Caco-2 (cell line): ENCODE results near the gene AAK1. TPM values are rescaled to one million over a fixed set of nuclear protein-coding genes. Genes with fewer than 3 reads are reported as not detected.

Source experiments
- BruUV-seq: library from RNA; stranded (reverse); fragments of 400-500 nt; replicated peaks from 2 replicates; lab custom pipeline; 2021; lab: Mats Ljungman, UMichigan
- CTCF ChIA-PET: fragments of 300-600 bp; sonication (Branson Sonifier 250); formaldehyde crosslinking; loops from one replicate; lab custom pipeline; 2022; ENCODE audit warnings: antibody characterized with exemption; lab: Charles Lee
- POLR2A ChIA-PET: fragments of 300-600 bp; sonication (Branson Sonifier 250); formaldehyde crosslinking; loops from one replicate; lab custom pipeline; 2022; ENCODE audit warnings: antibody characterized with exemption; lab: Charles Lee
- DNase-seq, 2 experiments: peaks; one replicate each; pipeline versions ENCODE4 v3.0.0 to v3.0.0-alpha.2; 2020 to 2022
- H3K27me3 ChIP-seq: replicated peaks from 2 replicates; pipeline ENCODE4 v1.6.0; 2011; ENCODE audit warnings: low read length; ENCODE audit not compliant: control insufficient read depth, insufficient read depth
- H3K36me3 ChIP-seq: 2 replicates; pipeline ENCODE4 v1.5.1; 2011; ENCODE audit warnings: low read length; ENCODE audit not compliant: control insufficient read depth, insufficient read depth
- H3K4me1 ChIP-seq: fragments of 250-450 bp; sonication (Bioruptor Pico); 2 replicates; pipeline ENCODE4 v1.5.1; 2020; ENCODE audit warnings: mild to moderate bottlenecking
- H3K4me3 ChIP-seq: 2 replicates; pipeline ENCODE4 v1.5.1; 2011; ENCODE audit warnings: low read depth, mild to moderate bottlenecking, control low read depth, low read length
- H3K9me3 ChIP-seq: fragments of 250-450 bp; sonication (Bioruptor Pico); 2 replicates; pipeline ENCODE4 v1.5.1; 2020; ENCODE audit warnings: mild to moderate bottlenecking, moderate library complexity
- H3K27ac Mint-ChIP-seq: one replicate; pipeline ENCODE4 v1.8.0; 2022; ENCODE audit warnings: mixed read lengths; ENCODE audit not compliant: unreplicated experiment
- H3K27me3 Mint-ChIP-seq: one replicate; pipeline ENCODE4 v1.8.0; 2022; ENCODE audit warnings: mixed read lengths; ENCODE audit not compliant: insufficient read depth, unreplicated experiment
- H3K36me3 Mint-ChIP-seq: one replicate; pipeline ENCODE4 v1.8.0; 2022; ENCODE audit warnings: mild to moderate bottlenecking, mixed read lengths; ENCODE audit not compliant: insufficient read depth, unreplicated experiment
- H3K4me1 Mint-ChIP-seq: one replicate; pipeline ENCODE4 v1.8.0; 2022; ENCODE audit warnings: low read depth, mixed read lengths; ENCODE audit not compliant: unreplicated experiment
- H3K4me3 Mint-ChIP-seq: one replicate; pipeline ENCODE4 v1.8.0; 2022; ENCODE audit warnings: mild to moderate bottlenecking, moderate library complexity, mixed read lengths; ENCODE audit not compliant: unreplicated experiment
- H3K9me3 Mint-ChIP-seq: one replicate; pipeline ENCODE4 v1.8.0; 2022; ENCODE audit warnings: mixed read lengths; ENCODE audit not compliant: unreplicated experiment
- CTCF ChIP-seq, 2 experiments: fragments of 200-600 bp in 1 of 2; IDR thresholded peaks; 1 replicate in 1 of 2; 2 replicates in 1 of 2; pipeline versions ENCODE4 v1.5.1 to v1.8.0; 2011 to 2022; ENCODE audit warnings: antibody characterized with exemption in 1 of 2, control low read depth in 1 of 2, inconsistent platforms in 1 of 2, low read depth in 1 of 2, low read length in 1 of 2, mild to moderate bottlenecking in 1 of 2, moderate library complexity in 1 of 2; ENCODE audit not compliant: insufficient read depth in 1 of 2, severe bottlenecking in 1 of 2, unreplicated experiment in 1 of 2
- intact Hi-C: fragments of 100-400 bp; cut with micrococcal nuclease; formaldehyde crosslinking; loops from one replicate; pipeline ENCODE4 v1.10.0; 2022; ENCODE audit not compliant: unreplicated experiment
- total RNA-seq: library from RNA; stranded (reverse); gene quantifications from 2 replicates; pipeline ENCODE4 v1.2.3, GENCODE V29; 2022

The AAK1 gene
- total RNA-seq, 1 experiment from 2014 or later: 39.7 TPM

DNA sequence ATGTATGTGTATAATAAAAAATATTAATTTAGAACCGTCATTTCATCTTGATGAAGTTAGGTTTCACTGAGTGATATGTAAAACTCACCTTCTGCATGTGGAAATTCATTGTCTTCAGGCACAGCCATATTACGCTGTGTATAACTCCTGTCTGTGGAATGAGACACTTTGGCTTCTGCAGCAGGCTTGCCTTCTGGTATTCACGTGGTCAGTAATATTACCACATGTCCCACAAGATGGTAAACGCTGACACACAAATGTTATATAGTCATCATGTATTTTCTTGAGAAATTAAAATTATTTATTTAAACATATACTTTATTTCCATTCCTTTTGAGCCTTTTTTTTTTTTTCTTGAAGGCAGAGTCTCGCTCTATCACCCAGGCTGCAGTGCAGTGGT is 25.1 kb upstream of the AAK1 start:
- peaks cover 9% of the 10 kb centered on the region for H3K4me1 Mint-ChIP-seq
- peaks cover 9% of the 10 kb centered on the region; the same call in 1 of the 2 replicates for H3K9me3 ChIP-seq
- H3K36me3 Mint-ChIP-seq: no peaks in the 10 kb centered on the region
- no peak for DNase-seq
- TF ChIP-seq CTCF (IDR thresholded peaks at IDR 0.05; ENCODE audit: insufficient read depth in 1 of 2, low read depth in 1 of 2, low read length in 1 of 2, severe bottlenecking in 1 of 2, unreplicated experiment in 1 of 2): no peak
- intact Hi-C loops: no loop called here
- H3K9me3 Mint-ChIP-seq: peaks cover 4% of the 10 kb centered on the region
- no peak overlapping the region for H3K27ac Mint-ChIP-seq
- H3K4me3 ChIP-seq: no peak overlapping the region
- no peaks in the 10 kb centered on the region for H3K27me3 Mint-ChIP-seq
- H3K27me3 ChIP-seq: no peaks in the 10 kb centered on the region
- H3K36me3 ChIP-seq: no peaks in the 10 kb centered on the region
- BruUV-seq: no TSS peak
- POLR2A ChIA-PET: no interaction called here
- CTCF ChIA-PET: no interaction called here
- no peak overlapping the region for H3K4me3 Mint-ChIP-seq
- peaks cover 13% of the 10 kb centered on the region for H3K4me1 ChIP-seq

- BruUV-seq: no TSS peak
- H3K27me3 ChIP-seq: no peaks in the 10 kb centered on the region
- Mint-ChIP-seq H3K27me3 (no peaks in the 10 kb centered on the region), H3K9me3 (peaks cover 9% of the 10 kb centered on the region), H3K36me3 (no peaks in the 10 kb centered on the region), H3K27ac (peak overlapping the region; percentile 1), H3K4me1 (peaks cover 9% of the 10 kb centered on the region), H3K4me3 (no peak overlapping the region)
- DNase-seq: peak; percentile 32 to 64
- H3K9me3 ChIP-seq: peaks cover 11% of the 10 kb centered on the region; the same call in 1 of the 2 replicates
- intact Hi-C loops: no loop called here
- no peak for TF ChIP-seq CTCF (IDR thresholded peaks at IDR 0.05; ENCODE audit: insufficient read depth in 1 of 2, low read depth in 1 of 2, low read length in 1 of 2, severe bottlenecking in 1 of 2, unreplicated experiment in 1 of 2)
- peaks cover 13% of the 10 kb centered on the region for H3K4me1 ChIP-seq
- no peak overlapping the region for H3K4me3 ChIP-seq
- POLR2A ChIA-PET: no interaction called here
- CTCF ChIA-PET: interaction anchor here (0.5 kb wide), 1 partner anchor 110 kb away, joined by 5 read pairs; no protein-coding TSS in a partner anchor
- no peaks in the 10 kb centered on the region for H3K36me3 ChIP-seq
Measured at GRCh38 chr2:69667805-69668382, 24.4 kb upstream of the AAK1 start.

DNA sequence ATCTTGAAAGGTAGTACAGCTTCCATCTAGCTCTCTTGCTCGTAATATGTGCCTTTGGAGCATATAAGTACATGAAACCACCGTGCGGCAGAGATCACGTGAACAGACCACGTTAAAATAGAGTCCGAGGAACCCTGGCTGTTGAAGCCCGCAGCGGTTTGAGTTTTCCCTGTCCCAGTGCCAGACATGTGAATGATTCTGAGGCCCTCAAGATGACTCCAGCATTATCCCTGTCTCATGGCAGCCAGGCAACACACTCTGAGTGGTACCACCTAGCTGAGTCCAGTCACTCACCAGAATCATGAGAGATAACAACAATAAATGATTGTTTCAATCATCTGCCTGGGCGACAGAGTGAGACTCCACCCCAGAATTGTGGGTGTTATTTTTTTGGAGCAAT is 21.6 kb upstream of the AAK1 start:
- intact Hi-C loops: no loop called here
- CTCF ChIA-PET: no interaction called here
- BruUV-seq: no TSS peak
- TF ChIP-seq CTCF (IDR thresholded peaks at IDR 0.05; ENCODE audit: insufficient read depth in 1 of 2, low read depth in 1 of 2, low read length in 1 of 2, severe bottlenecking in 1 of 2, unreplicated experiment in 1 of 2): no peak
- H3K9me3 Mint-ChIP-seq: peaks cover 9% of the 10 kb centered on the region
- H3K36me3 Mint-ChIP-seq: no peaks in the 10 kb centered on the region
- POLR2A ChIA-PET: interaction anchor here (0.6 kb wide), 1 partner anchor 360 kb away, joined by 8 read pairs; no protein-coding TSS in a partner anchor
- H3K4me3 ChIP-seq: no peak overlapping the region
- no peak overlapping the region for H3K27ac Mint-ChIP-seq
- H3K36me3 ChIP-seq: no peaks in the 10 kb centered on the region
- H3K4me3 Mint-ChIP-seq: no peak overlapping the region
- H3K27me3 Mint-ChIP-seq: no peaks in the 10 kb centered on the region
- DNase-seq: no peak
- peaks cover 9% of the 10 kb centered on the region; the same call in 1 of the 2 replicates for H3K9me3 ChIP-seq
- peaks cover 23% of the 10 kb centered on the region for H3K4me1 Mint-ChIP-seq
- no peaks in the 10 kb centered on the region for H3K27me3 ChIP-seq
- peaks cover 25% of the 10 kb centered on the region for H3K4me1 ChIP-seq
